CD14-positive monocyte (primary cell): ENCODE data around the gene HSD3B7. TPM values are rescaled to one million over a fixed set of nuclear protein-coding genes. Genes with fewer than 3 reads are reported as not detected.

ENCODE experiments used
- DNase-seq, 3 donors: peaks; one replicate each; pipeline ENCODE4 v3.0.0-alpha.2; 2011 to 2022
- H2AFZ ChIP-seq: 2 replicates; pipeline ENCODE4 v1.6.0; 2012; ENCODE audit warnings: mild to moderate bottlenecking, low read depth, low read length, inconsistent platforms; ENCODE audit not compliant: insufficient read depth, poor library complexity, severe bottlenecking
- H3K27ac ChIP-seq, 2 donors: 1 replicate in 1 of 2; 2 replicates in 1 of 2; pipeline ENCODE4 v1.5.1; 2012 to 2013; ENCODE audit warnings: low read length in 2 of 2, control low read depth in 1 of 2, inconsistent platforms in 1 of 2, low read depth in 1 of 2, mild to moderate bottlenecking in 1 of 2
- H3K27me3 ChIP-seq, 2 donors: one replicate each; pipeline versions ENCODE4 v1.6.0 to v1.6.1; 2011 to 2013; ENCODE audit warnings: low read length in 2 of 2; ENCODE audit not compliant: control insufficient read depth in 2 of 2, insufficient read depth in 2 of 2
- H3K36me3 ChIP-seq, 2 donors: replicated peaks in 1 of 2; 1 replicate in 1 of 2; 2 replicates in 1 of 2; pipeline versions ENCODE4 v1.5.1 to v1.6.1; 2012 to 2013; ENCODE audit warnings: low read length in 2 of 2, control low read depth in 1 of 2, inconsistent platforms in 1 of 2, mild to moderate bottlenecking in 1 of 2; ENCODE audit not compliant: insufficient read depth in 2 of 2, control insufficient read depth in 1 of 2
- H3K4me1 ChIP-seq, 2 donors: 1 replicate in 1 of 2; 2 replicates in 1 of 2; pipeline versions ENCODE4 v1.5.1 to v1.6.1; 2012 to 2013; ENCODE audit warnings: low read length in 2 of 2, control low read depth in 1 of 2, inconsistent platforms in 1 of 2, mild to moderate bottlenecking in 1 of 2, moderate library complexity in 1 of 2; ENCODE audit not compliant: insufficient read depth in 2 of 2, control insufficient read depth in 1 of 2
- H3K4me2 ChIP-seq: replicated peaks from 2 replicates; pipeline ENCODE3; 2012; ENCODE audit warnings: low read length, moderate library complexity, mild to moderate bottlenecking; ENCODE audit not compliant: poor library complexity, severe bottlenecking; ENCODE audit errors: extremely low read depth
- H3K4me3 ChIP-seq, 3 experiments: fragments of 200-600 bp in 1 of 3; sonication (generic) in 1 of 3; replicated peaks in 1 of 3; 1 replicate in 2 of 3; 2 replicates in 1 of 3; pipeline ENCODE4 v1.5.1; 2011 to 2013; ENCODE audit warnings: low read length in 3 of 3, mild to moderate bottlenecking in 3 of 3, control low read depth in 2 of 3, low read depth in 2 of 3, inconsistent platforms in 1 of 3, moderate library complexity in 1 of 3
- H3K79me2 ChIP-seq: 2 replicates; pipeline ENCODE4 v1.6.0; 2012; ENCODE audit warnings: mild to moderate bottlenecking, control low read depth, inconsistent platforms, low read length, moderate library complexity; ENCODE audit not compliant: insufficient read depth
- H3K9ac ChIP-seq: 2 replicates; pipeline ENCODE4 v1.6.0; 2017; ENCODE audit warnings: low read length, mild to moderate bottlenecking; ENCODE audit not compliant: insufficient read depth, poor library complexity, severe bottlenecking
- H3K9me3 ChIP-seq, 2 donors: replicated peaks in 1 of 2; 1 replicate in 1 of 2; 2 replicates in 1 of 2; pipeline versions ENCODE4 v1.5.1 to v1.6.1; 2012 to 2013; ENCODE audit warnings: low read length in 2 of 2, control low read depth in 1 of 2; ENCODE audit not compliant: control insufficient read depth in 1 of 2, insufficient read depth in 1 of 2
- H4K20me1 ChIP-seq: 2 replicates; pipeline ENCODE4 v1.6.0; 2012; ENCODE audit warnings: mild to moderate bottlenecking, low read length, control low read depth, moderate library complexity; ENCODE audit not compliant: insufficient read depth
- H3K27ac Mint-ChIP-seq, 7 donors: one replicate each; pipeline ENCODE4 v1.8.0; 2020; ENCODE audit warnings: mild to moderate bottlenecking in 7 of 7, mixed read lengths in 7 of 7, moderate library complexity in 6 of 7, inconsistent platforms in 2 of 7
- H3K27me3 Mint-ChIP-seq, 3 donors: one replicate each; pipeline ENCODE4 v1.8.0; 2021 to 2022; ENCODE audit warnings: low read depth in 3 of 3, mild to moderate bottlenecking in 3 of 3, mixed read lengths in 3 of 3, moderate library complexity in 3 of 3, inconsistent platforms in 1 of 3
- H3K36me3 Mint-ChIP-seq, 2 donors: one replicate each; pipeline ENCODE4 v1.8.0; 2020; ENCODE audit warnings: mixed read lengths in 2 of 2, inconsistent platforms in 1 of 2, mild to moderate bottlenecking in 1 of 2
- H3K4me1 Mint-ChIP-seq: one replicate; pipeline ENCODE4 v1.8.0; 2020; ENCODE audit warnings: mild to moderate bottlenecking, mixed read lengths
- H3K4me3 Mint-ChIP-seq, 2 donors: one replicate each; pipeline ENCODE4 v1.8.0; 2020; ENCODE audit warnings: mild to moderate bottlenecking in 2 of 2, mixed read lengths in 2 of 2, moderate library complexity in 1 of 2
- H3K9me3 Mint-ChIP-seq, 7 donors: one replicate each; pipeline ENCODE4 v1.8.0; 2020 to 2022; ENCODE audit warnings: mixed read lengths in 7 of 7, mild to moderate bottlenecking in 6 of 7, moderate library complexity in 6 of 7, inconsistent platforms in 2 of 7
- WGBS: methylation state at CpG from one replicate; pipeline ENCODE4 v1.1.5; 2013; ENCODE audit warnings: missing lambda C conversion rate; ENCODE audit not compliant: insufficient coverage; 5-methylcytosine and 5-hydroxymethylcytosine counted together
- intact Hi-C, 2 donors: fragments of 100-400 bp; cut with micrococcal nuclease; formaldehyde crosslinking; loops; one replicate each; pipeline versions ENCODE4 v1.15.0 to v1.15.1; 2023
- polyA plus RNA-seq, 3 donors: library from polyadenylated mRNA; depleted of rRNA in 1 of 3; unstranded in 2 of 3; stranded (reverse) in 1 of 3; fragments of 300-500 nt in 2 of 3; fragments of >200 nt in 1 of 3; fragmentation: Illumina TruSeq in 2 of 3; gene quantifications; 1 replicate in 2 of 3; 2 replicates in 1 of 3; pipeline ENCODE4 v1.2.3, GENCODE V29; 2012 to 2021
- TF ChIP-seq, protein P1 (sequence below): fragments of 200-600 bp; IDR thresholded peaks from one replicate; pipeline ENCODE4 v1.8.0; 2022; ENCODE audit warnings: antibody characterized with exemption, mild to moderate bottlenecking

Gene HSD3B7
- polyA plus RNA-seq, 3 donors = 0.89 to 4.3 (median 2.7) TPM

DNA sequence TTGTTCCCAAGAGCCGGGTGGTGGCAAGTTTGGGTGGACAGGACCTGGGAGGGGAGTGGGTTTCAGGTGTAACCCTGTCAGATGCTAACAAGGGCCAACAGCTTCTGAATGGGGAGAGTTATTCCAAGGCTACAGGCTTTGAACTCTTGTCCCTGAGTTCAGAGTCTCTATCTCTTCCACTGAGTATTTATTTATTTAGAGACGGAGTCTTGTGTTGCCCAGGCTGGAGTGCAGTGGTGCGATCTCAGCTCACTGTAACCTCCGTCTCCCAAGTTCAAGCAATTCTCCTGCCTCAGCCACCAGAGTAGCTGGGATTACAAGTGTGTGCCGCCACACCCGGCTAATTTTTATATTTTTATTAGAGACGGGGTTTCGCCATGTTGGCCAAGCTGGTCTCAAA lies 30.0 kb upstream of the HSD3B7 start:
- H3K4me3 Mint-ChIP-seq = no peak overlapping the region
- Histone ChIP-seq H4K20me1 (peaks cover 74% of the 10 kb centered on the region), H3K79me2 (peaks cover 50% of the 10 kb centered on the region), H3K9ac (no peak overlapping the region), H3K9me3 (no peaks in the 10 kb centered on the region), H3K36me3 (peaks cover 18 to 30% of the 10 kb centered on the region in 2 donors), H3K4me1 (peaks cover 28 to 36% of the 10 kb centered on the region in 2 donors), H3K4me3 (no peak overlapping the region), H2AFZ (no peak overlapping the region), H3K27ac (no peak overlapping the region), H3K27me3 (no peaks in the 10 kb centered on the region), H3K4me2 (no peak overlapping the region)
- H3K36me3 Mint-ChIP-seq = peaks cover 8 to 31% of the 10 kb centered on the region in 2 donors
- no peak for DNase-seq
- TF ChIP-seq, protein P1, sequence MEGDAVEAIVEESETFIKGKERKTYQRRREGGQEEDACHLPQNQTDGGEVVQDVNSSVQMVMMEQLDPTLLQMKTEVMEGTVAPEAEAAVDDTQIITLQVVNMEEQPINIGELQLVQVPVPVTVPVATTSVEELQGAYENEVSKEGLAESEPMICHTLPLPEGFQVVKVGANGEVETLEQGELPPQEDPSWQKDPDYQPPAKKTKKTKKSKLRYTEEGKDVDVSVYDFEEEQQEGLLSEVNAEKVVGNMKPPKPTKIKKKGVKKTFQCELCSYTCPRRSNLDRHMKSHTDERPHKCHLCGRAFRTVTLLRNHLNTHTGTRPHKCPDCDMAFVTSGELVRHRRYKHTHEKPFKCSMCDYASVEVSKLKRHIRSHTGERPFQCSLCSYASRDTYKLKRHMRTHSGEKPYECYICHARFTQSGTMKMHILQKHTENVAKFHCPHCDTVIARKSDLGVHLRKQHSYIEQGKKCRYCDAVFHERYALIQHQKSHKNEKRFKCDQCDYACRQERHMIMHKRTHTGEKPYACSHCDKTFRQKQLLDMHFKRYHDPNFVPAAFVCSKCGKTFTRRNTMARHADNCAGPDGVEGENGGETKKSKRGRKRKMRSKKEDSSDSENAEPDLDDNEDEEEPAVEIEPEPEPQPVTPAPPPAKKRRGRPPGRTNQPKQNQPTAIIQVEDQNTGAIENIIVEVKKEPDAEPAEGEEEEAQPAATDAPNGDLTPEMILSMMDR = no peak
- peaks cover 0 to 2% (median 0%) of the 10 kb centered on the region in 7 donors for H3K9me3 Mint-ChIP-seq
- intact Hi-C loops = loop anchor here in 1 of 2 donors (10.0 kb wide), 1 partner anchor 140 kb away; the partner anchor contains the start of gene VKORC1
- H3K4me1 Mint-ChIP-seq = peaks cover 29% of the 10 kb centered on the region
- 89% methylated on average over 3 of the region's 8 CpGs for WGBS
- H3K27me3 Mint-ChIP-seq = peaks cover 0 to 1% (median 0%) of the 10 kb centered on the region in 3 donors
- peak overlapping the region in 2 of 7 donors; percentile 57 for H3K27ac Mint-ChIP-seq

DNA sequence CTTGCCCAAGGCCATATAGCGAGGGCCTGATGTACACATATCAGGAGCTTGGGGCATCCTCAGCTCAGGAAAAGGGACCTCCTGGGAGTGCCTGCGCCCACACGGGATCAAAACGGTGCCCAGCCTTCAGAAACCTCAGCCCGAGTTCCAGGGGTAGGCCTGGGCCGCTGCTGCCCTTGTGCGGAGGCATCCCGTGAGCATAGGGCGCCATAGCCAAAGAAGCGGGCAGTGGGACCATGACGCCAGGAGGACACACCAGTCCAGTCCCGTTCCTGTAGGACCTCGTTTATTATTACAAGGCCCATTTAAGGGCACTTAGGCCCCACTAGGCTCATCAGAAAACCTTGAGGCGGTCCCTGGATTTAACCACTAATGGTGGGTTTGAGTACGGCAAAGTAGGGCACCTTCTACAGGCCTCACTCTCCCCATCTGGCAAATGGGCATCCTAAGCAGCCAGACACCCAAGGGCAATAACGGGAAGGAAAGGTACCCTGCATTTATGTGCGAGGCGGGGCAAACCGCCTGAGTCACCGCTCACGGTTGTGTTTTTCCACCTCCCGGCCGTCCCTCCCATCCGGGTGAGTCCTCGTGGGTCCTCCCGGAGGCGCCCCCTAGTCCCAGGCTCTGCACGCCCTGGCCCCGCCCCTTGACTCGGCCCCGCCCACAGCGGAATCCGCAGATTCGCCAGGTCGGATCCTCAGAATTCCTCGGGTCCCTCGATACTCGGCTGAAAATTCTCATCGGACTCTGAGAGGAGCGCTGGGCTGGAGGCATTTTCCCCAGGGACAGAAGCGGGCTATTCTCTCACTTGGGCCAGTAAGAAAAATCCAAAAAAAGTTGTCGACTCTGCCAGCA lies 28.2 kb upstream of the HSD3B7 start:
- peaks cover 35 to 40% of the 10 kb centered on the region in 2 donors for H3K36me3 ChIP-seq
- peaks cover 56% of the 10 kb centered on the region for H4K20me1 ChIP-seq
- no peaks in the 10 kb centered on the region for H3K27me3 ChIP-seq
- Mint-ChIP-seq H3K27me3 (peaks cover 0 to 1% (median 0%) of the 10 kb centered on the region in 3 donors), H3K36me3 (peaks cover 26 to 45% of the 10 kb centered on the region in 2 donors), H3K9me3 (peaks cover 0 to 2% (median 0%) of the 10 kb centered on the region in 7 donors), H3K27ac (peak overlapping the region; percentile 96 to 99 (median 99)), H3K4me3 (peak overlapping the region; percentile 90 to 95), H3K4me1 (peaks cover 17% of the 10 kb centered on the region)
- peak overlapping the region; percentile 100 for H3K4me2 ChIP-seq
- intact Hi-C loops = loop anchor here in 1 of 2 donors (2.0 to 10.0 kb wide), 2 partner anchors 34 to 138 kb away; partner anchors contain the start of genes FBXL19 and VKORC1
- no peaks in the 10 kb centered on the region for H3K9me3 ChIP-seq
- DNase-seq = peak; percentile 73 to 87 (median 78)
- peak overlapping the region; percentile 66 to 95 (median 71) for H3K4me3 ChIP-seq
- 29% methylated on average over 40 of the region's 42 CpGs for WGBS
- TF ChIP-seq, protein P1 = no peak
- peak overlapping the region; percentile 94 for H2AFZ ChIP-seq
- H3K27ac ChIP-seq = peak overlapping the region; percentile 88 to 97
- peak overlapping the region; percentile 89 for H3K9ac ChIP-seq
- H3K4me1 ChIP-seq = peaks cover 13 to 21% of the 10 kb centered on the region in 2 donors
- peaks cover 40% of the 10 kb centered on the region for H3K79me2 ChIP-seq
